H1 (cell line): ENCODE results near the gene MAOA. TPM values are rescaled to one million over a fixed set of nuclear protein-coding genes. Genes with fewer than 3 reads are reported as not detected.

Source experiments
- BACH1 ChIP-seq: IDR thresholded peaks from 2 replicates; pipeline ENCODE4 v1.6.1; 2012; ENCODE audit warnings: low read length, improper control_type of control experiment
- CBX5 ChIP-seq: fragments of 300-800, 300-1000 bp; sonication (generic); IDR thresholded peaks from 2 replicates; pipeline ENCODE4 v1.7.1; 2016; ENCODE audit warnings: antibody characterized with exemption, low read length, low read depth
- CHD1 ChIP-seq: IDR thresholded peaks from 2 replicates; pipeline ENCODE4 v1.6.1; 2012; ENCODE audit warnings: low read depth, low read length, improper control_type of control experiment
- CTBP2 ChIP-seq: IDR thresholded peaks from 2 replicates; pipeline ENCODE4 v1.7.0; 2011; ENCODE audit warnings: borderline replicate concordance, mild to moderate bottlenecking, moderate library complexity, mixed read lengths, low read length; ENCODE audit not compliant: insufficient read depth, insufficient read length
- EGR1 ChIP-seq: IDR thresholded peaks from 2 replicates; pipeline ENCODE4 v1.6.1; 2011; ENCODE audit warnings: low read depth, low read length, borderline replicate concordance
- EZH2 ChIP-seq: fragments of 200-600 bp; sonication (generic); IDR thresholded peaks from 2 replicates; pipeline ENCODE4 v1.7.1; 2012; ENCODE audit warnings: low read depth, mild to moderate bottlenecking, moderate library complexity, low read length, inconsistent platforms; ENCODE audit not compliant: severe bottlenecking
- KDM1A ChIP-seq: fragments of 200-600, 300-600 bp; sonication (generic); IDR thresholded peaks from 2 replicates; pipeline ENCODE4 v1.7.1; 2016; ENCODE audit warnings: mild to moderate bottlenecking, low read length, borderline replicate concordance
- SIN3A ChIP-seq, 2 experiments: IDR thresholded peaks in 1 of 2; conservative IDR thresholded peaks in 1 of 2; 2 replicates each; pipeline ENCODE4 v1.6.1; 2011 to 2012; ENCODE audit warnings: low read length in 2 of 2, improper control_type of control experiment in 1 of 2, low read depth in 1 of 2, mild to moderate bottlenecking in 1 of 2
- polyA plus RNA-seq, 7 experiments: library from polyadenylated mRNA; depleted of rRNA in 3 of 7; stranded (reverse) in 5 of 7; unstranded in 2 of 7; fragments of >200 nt in 5 of 7; fragments of 200-250 nt in 2 of 7; gene quantifications; 1 replicate in 5 of 7; 2 replicates in 1 of 7; 4 replicates in 1 of 7; pipeline versions ENCODE4 v1.2.1 to v1.2.3, GENCODE V29; 2011 to 2013; ENCODE audit warnings: missing spikeins in 2 of 7, mixed read lengths in 2 of 7
- total RNA-seq: library from RNA; stranded (reverse); fragmentation: NEBNext Ultra II Directional; extraction: Animal tissue kit (Norgen Biotek cat#: 25700); gene quantifications from 2 replicates; pipeline ENCODE4 v1.2.1, GENCODE V29; 2021
- TF ChIP-seq, protein P1 (sequence below): fragments of 300-600 bp; sonication (generic); IDR thresholded peaks from 2 replicates; pipeline ENCODE4 v1.7.1; 2012; ENCODE audit warnings: low read length, moderate library complexity, mild to moderate bottlenecking, inconsistent platforms; ENCODE audit not compliant: insufficient replicate concordance
- TF ChIP-seq, protein P2 (sequence below): IDR thresholded peaks from 2 replicates; pipeline ENCODE4 v1.6.1; 2012; ENCODE audit warnings: inconsistent platforms

The MAOA gene
- total and polyA plus RNA-seq, 2 of the 8 experiments (the other 6 are each of a cell fraction or from before 2014, with no cell fraction given): 2.6 to 8.2 TPM

DNA sequence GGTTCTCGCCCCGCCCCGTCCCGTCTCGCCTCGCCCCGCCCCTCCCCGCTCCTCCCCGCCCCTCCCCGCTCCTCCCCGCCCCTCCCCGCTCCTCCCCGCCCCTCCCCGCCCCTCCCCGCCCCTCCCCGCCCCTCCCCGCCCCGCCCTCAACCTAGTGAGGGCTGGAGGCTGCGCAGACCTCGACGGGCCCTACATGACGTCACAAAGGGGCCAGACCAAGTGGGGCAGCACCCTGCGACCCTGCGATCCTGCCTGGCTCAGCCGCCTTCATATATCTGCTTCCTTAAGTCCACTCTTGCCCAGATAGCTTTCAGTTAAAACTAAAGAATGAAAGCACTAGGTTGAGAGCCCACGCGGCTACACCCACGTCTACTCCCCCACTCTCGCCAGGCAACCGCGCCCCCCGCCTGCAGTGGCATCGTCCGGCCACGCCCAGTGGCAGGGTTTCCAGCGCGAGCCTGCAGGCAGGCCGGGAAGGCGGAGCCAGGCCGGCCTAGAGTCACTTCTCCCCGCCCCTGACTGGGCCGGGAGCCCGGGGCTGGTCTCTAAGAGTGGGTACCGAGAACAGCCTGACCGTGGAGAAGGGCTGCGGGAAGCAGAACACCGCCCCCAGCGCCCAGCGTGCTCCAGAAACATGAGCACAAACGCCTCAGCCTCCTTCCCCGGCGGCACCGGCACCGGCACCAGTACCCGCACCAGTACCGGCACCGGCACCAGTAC, 1.5 kb upstream of the MAOA start (continued):
- TF ChIP-seq, protein P1, sequence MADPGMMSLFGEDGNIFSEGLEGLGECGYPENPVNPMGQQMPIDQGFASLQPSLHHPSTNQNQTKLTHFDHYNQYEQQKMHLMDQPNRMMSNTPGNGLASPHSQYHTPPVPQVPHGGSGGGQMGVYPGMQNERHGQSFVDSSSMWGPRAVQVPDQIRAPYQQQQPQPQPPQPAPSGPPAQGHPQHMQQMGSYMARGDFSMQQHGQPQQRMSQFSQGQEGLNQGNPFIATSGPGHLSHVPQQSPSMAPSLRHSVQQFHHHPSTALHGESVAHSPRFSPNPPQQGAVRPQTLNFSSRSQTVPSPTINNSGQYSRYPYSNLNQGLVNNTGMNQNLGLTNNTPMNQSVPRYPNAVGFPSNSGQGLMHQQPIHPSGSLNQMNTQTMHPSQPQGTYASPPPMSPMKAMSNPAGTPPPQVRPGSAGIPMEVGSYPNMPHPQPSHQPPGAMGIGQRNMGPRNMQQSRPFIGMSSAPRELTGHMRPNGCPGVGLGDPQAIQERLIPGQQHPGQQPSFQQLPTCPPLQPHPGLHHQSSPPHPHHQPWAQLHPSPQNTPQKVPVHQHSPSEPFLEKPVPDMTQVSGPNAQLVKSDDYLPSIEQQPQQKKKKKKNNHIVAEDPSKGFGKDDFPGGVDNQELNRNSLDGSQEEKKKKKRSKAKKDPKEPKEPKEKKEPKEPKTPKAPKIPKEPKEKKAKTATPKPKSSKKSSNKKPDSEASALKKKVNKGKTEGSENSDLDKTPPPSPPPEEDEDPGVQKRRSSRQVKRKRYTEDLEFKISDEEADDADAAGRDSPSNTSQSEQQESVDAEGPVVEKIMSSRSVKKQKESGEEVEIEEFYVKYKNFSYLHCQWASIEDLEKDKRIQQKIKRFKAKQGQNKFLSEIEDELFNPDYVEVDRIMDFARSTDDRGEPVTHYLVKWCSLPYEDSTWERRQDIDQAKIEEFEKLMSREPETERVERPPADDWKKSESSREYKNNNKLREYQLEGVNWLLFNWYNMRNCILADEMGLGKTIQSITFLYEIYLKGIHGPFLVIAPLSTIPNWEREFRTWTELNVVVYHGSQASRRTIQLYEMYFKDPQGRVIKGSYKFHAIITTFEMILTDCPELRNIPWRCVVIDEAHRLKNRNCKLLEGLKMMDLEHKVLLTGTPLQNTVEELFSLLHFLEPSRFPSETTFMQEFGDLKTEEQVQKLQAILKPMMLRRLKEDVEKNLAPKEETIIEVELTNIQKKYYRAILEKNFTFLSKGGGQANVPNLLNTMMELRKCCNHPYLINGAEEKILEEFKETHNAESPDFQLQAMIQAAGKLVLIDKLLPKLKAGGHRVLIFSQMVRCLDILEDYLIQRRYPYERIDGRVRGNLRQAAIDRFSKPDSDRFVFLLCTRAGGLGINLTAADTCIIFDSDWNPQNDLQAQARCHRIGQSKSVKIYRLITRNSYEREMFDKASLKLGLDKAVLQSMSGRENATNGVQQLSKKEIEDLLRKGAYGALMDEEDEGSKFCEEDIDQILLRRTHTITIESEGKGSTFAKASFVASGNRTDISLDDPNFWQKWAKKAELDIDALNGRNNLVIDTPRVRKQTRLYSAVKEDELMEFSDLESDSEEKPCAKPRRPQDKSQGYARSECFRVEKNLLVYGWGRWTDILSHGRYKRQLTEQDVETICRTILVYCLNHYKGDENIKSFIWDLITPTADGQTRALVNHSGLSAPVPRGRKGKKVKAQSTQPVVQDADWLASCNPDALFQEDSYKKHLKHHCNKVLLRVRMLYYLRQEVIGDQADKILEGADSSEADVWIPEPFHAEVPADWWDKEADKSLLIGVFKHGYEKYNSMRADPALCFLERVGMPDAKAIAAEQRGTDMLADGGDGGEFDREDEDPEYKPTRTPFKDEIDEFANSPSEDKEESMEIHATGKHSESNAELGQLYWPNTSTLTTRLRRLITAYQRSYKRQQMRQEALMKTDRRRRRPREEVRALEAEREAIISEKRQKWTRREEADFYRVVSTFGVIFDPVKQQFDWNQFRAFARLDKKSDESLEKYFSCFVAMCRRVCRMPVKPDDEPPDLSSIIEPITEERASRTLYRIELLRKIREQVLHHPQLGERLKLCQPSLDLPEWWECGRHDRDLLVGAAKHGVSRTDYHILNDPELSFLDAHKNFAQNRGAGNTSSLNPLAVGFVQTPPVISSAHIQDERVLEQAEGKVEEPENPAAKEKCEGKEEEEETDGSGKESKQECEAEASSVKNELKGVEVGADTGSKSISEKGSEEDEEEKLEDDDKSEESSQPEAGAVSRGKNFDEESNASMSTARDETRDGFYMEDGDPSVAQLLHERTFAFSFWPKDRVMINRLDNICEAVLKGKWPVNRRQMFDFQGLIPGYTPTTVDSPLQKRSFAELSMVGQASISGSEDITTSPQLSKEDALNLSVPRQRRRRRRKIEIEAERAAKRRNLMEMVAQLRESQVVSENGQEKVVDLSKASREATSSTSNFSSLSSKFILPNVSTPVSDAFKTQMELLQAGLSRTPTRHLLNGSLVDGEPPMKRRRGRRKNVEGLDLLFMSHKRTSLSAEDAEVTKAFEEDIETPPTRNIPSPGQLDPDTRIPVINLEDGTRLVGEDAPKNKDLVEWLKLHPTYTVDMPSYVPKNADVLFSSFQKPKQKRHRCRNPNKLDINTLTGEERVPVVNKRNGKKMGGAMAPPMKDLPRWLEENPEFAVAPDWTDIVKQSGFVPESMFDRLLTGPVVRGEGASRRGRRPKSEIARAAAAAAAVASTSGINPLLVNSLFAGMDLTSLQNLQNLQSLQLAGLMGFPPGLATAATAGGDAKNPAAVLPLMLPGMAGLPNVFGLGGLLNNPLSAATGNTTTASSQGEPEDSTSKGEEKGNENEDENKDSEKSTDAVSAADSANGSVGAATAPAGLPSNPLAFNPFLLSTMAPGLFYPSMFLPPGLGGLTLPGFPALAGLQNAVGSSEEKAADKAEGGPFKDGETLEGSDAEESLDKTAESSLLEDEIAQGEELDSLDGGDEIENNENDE: no peak
- TF ChIP-seq, protein P2, sequence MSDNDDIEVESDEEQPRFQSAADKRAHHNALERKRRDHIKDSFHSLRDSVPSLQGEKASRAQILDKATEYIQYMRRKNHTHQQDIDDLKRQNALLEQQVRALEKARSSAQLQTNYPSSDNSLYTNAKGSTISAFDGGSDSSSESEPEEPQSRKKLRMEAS: 0 out of 2 replicates have a peak, but pooled peaks have one; percentile 9
- TF ChIP-seq CHD1 (peak; percentile 85), KDM1A (no peak), EZH2 (no peak), BACH1 (no peak), SIN3A (conservative IDR thresholded peaks at IDR 0.05 in 1 of 2, IDR thresholded peaks at IDR 0.05 in 1 of 2; ENCODE audit: low read depth in 1 of 2, low read length in 2 of 2) (no peak), EGR1 (no peak), CTBP2 (no peak), CBX5 (no peak)
